Heart left ventricle (tissue), 16 donors: ENCODE data around the gene CRYBG1. TPM values are rescaled to one million over a fixed set of nuclear protein-coding genes. Genes with fewer than 3 reads are reported as not detected.

ENCODE experiments used
- ATAC-seq, 4 donors: fragments of 200-7000 bp; cut with Tn5 transposase; one replicate each; pipeline ENCODE4 v1.9.1; 2020 to 2022; ENCODE audit warnings: moderate library complexity in 4 of 4, mild to moderate bottlenecking in 3 of 4, moderate number of reproducible peaks in 1 of 4
- DNase-seq, 5 donors: peaks; one replicate each; pipeline ENCODE4 v3.0.0-alpha.2; 2020
- H3K27ac ChIP-seq, 12 donors: fragments of 200-600 bp; sonication (generic) in 4 of 12; one replicate each; pipeline versions ENCODE4 v1.5.0 to v1.8.0; 2016 to 2022; ENCODE audit warnings: mild to moderate bottlenecking in 2 of 12
- H3K27me3 ChIP-seq, 9 donors: fragments of 200-600 bp; sonication (generic) in 2 of 9; one replicate each; pipeline versions ENCODE4 v1.5.1 to v1.8.0; 2016 to 2022; ENCODE audit warnings: mild to moderate bottlenecking in 3 of 9
- H3K36me3 ChIP-seq, 9 donors: fragments of 200-600 bp; sonication (generic) in 2 of 9; one replicate each; pipeline versions ENCODE4 v1.5.0 to v1.8.0; 2018 to 2022; ENCODE audit warnings: mild to moderate bottlenecking in 2 of 9
- H3K4me1 ChIP-seq, 12 donors: fragments of 200-600 bp; sonication (generic) in 4 of 12; one replicate each; pipeline versions ENCODE4 v1.5.0 to v1.8.0; 2016 to 2022; ENCODE audit warnings: mild to moderate bottlenecking in 3 of 12
- H3K4me3 ChIP-seq, 12 donors: fragments of 200-600 bp; sonication (generic) in 4 of 12; one replicate each; pipeline versions ENCODE4 v1.5.0 to v1.8.0; 2017 to 2022; ENCODE audit warnings: mild to moderate bottlenecking in 9 of 12, moderate library complexity in 4 of 12
- H3K9me3 ChIP-seq, 12 donors: fragments of 200-600 bp; sonication (generic) in 4 of 12; one replicate each; pipeline versions ENCODE4 v1.5.0 to v1.8.0; 2016 to 2022; ENCODE audit warnings: mild to moderate bottlenecking in 1 of 12
- CTCF ChIP-seq, 12 donors: fragments of 200-600 bp; sonication (generic) in 4 of 12; IDR thresholded peaks; one replicate each; pipeline versions ENCODE4 v1.5.0 to v1.8.0; 2018 to 2022; ENCODE audit warnings: antibody characterized with exemption in 12 of 12, mild to moderate bottlenecking in 5 of 12
- POLR2A ChIP-seq, 2 donors: fragments of 450-650 bp; IDR thresholded peaks; one replicate each; pipeline ENCODE4 v1.6.1; 2017; ENCODE audit warnings: antibody characterized with exemption in 2 of 2, mild to moderate bottlenecking in 2 of 2, moderate library complexity in 2 of 2
- whole genome bisulfite sequencing, 4 donors: extraction: QIAGEN DNeasy Blood & Tissue Kit in 2 of 4; methylation state at CpG; one replicate each; pipeline versions ENCODE4 v1.1.5 to v1.1.7; 2013 to 2018; 5-methylcytosine and 5-hydroxymethylcytosine counted together
- intact Hi-C, 10 donors: fragments of 100-400 bp; cut with DNase I; formaldehyde crosslinking; loops; one replicate each; pipeline versions ENCODE4 v1.11.1 to v1.14.2; 2022
- polyA plus RNA-seq, 2 donors: library from polyadenylated mRNA; stranded (reverse); fragments of 200-250 nt; gene quantifications; one replicate each; pipeline ENCODE4 v1.2.3, GENCODE V29; 2013
- total RNA-seq, 9 donors: library from RNA; depleted of rRNA in 2 of 9; stranded (reverse); fragments of >200 nt in 2 of 9; fragmentation: NEBNext Ultra II Directional in 3 of 9; extraction: Animal tissue kit (Norgen Biotek cat#: 25700) in 3 of 9; gene quantifications; one replicate each; pipeline versions ENCODE4 v1.1.0 to v1.2.4, GENCODE V29; 2016 to 2023
- donor health status: ischemic (EF 13 %, LVEDD 7.1; RV severe dilation, severe dysfunction).
- donor health status: healthy with polysubstance abuse.
- donor health status: DM: no; HTN: yes; CAD: no.
- donor health status: DM: no; HTN: no; CAD: no.
- donor health status: ischemic (EF 25% LVEDD 6.9; RV normal size, moderate dysfunction).
- donor health status: ischemic (EF 25% LVEDD 5.7; RV mildly dilated, moderate dysfunction).
- donor health status: healthy.
- donor health status: DM: yes; HTN: yes; CAD: no.
- donor health status: ischemic (EF 35%, LVEDD 5.7; RV mildly dilated, moderate dysfunction).
- donor health status: nonischemic (EF 11% LVEDD 7.7; RV severe dilation, severe dysfunction).
- donor health status: DM: yes; HTN: yes; CAD: no.
- donor health status: PGD.
- donor health status: ischemic (EF 29% LVEDD 5.4; RV normal size, mild dysfunction).
- donor health status: nonischemic (EF 23%, LVEDD 6.1; RV moderate dilation, normal function).

CRYBG1 gene
- total and polyA plus RNA-seq, 11 donors: 0.42 to 17.7 (median 1.5) TPM

GRCh38 chr6:106379951-106380350, 19.4 kb downstream of the CRYBG1 start:
- WGBS, 4 donors: 42 to 95% (median 88%) methylated on average over 1 of the region's 1 CpG
- no peak for ATAC-seq

GRCh38 chr6:106380407-106380806, 19.9 kb downstream of the CRYBG1 start:
- DNase-seq (no peak), ATAC-seq (no peak)
- 40 to 85% (median 63%) methylated on average over 1 of the region's 1 CpG for WGBS, 4 donors
- H3K27ac ChIP-seq: no peak overlapping the region
- intact Hi-C loops: no loop called here
- no peaks in the 10 kb centered on the region for H3K9me3 ChIP-seq
- peaks cover 0 to 5% (median 0%) of the 10 kb centered on the region in 9 donors for H3K27me3 ChIP-seq
- no peaks in the 10 kb centered on the region for H3K36me3 ChIP-seq
- TF ChIP-seq POLR2A (IDR thresholded peaks at IDR 0.05) (no peak), CTCF (IDR thresholded peaks at IDR 0.05) (no peak)
- no peak overlapping the region for H3K4me3 ChIP-seq
- no peaks in the 10 kb centered on the region for H3K4me1 ChIP-seq

More at GRCh38 chr6:106379951-106380350, 19.4 kb downstream of the CRYBG1 start:
- H3K4me3 ChIP-seq: no peak overlapping the region
- peaks cover 0 to 5% (median 0%) of the 10 kb centered on the region in 9 donors for H3K27me3 ChIP-seq
- H3K36me3 ChIP-seq: no peaks in the 10 kb centered on the region
- H3K4me1 ChIP-seq: no peaks in the 10 kb centered on the region
- no peak for DNase-seq
- intact Hi-C loops: no loop called here
- H3K27ac ChIP-seq: no peak overlapping the region
- TF ChIP-seq CTCF (IDR thresholded peaks at IDR 0.05) (no peak), POLR2A (IDR thresholded peaks at IDR 0.05) (no peak)
- no peaks in the 10 kb centered on the region for H3K9me3 ChIP-seq

- Histone ChIP-seq H3K27me3 (peaks cover 0 to 5% (median 0%) of the 10 kb centered on the region in 9 donors), H3K9me3 (no peaks in the 10 kb centered on the region), H3K36me3 (no peaks in the 10 kb centered on the region), H3K4me3 (no peak overlapping the region), H3K4me1 (no peaks in the 10 kb centered on the region), H3K27ac (no peak overlapping the region)
- no peak for TF ChIP-seq CTCF (IDR thresholded peaks at IDR 0.05)
- no peak for TF ChIP-seq POLR2A (IDR thresholded peaks at IDR 0.05)
- 78 to 85% (median 82%) methylated on average over 1 of the region's 1 CpG for WGBS, 4 donors
- intact Hi-C loops: no loop called here
- DNase-seq: no peak
- no peak for ATAC-seq
Observed at GRCh38 chr6:106381223-106381622, 20.7 kb downstream of the CRYBG1 start.

- Histone ChIP-seq H3K4me3 (no peak overlapping the region), H3K36me3 (no peaks in the 10 kb centered on the region), H3K4me1 (no peaks in the 10 kb centered on the region), H3K27me3 (peaks cover 0 to 5% (median 0%) of the 10 kb centered on the region in 9 donors), H3K9me3 (no peaks in the 10 kb centered on the region), H3K27ac (no peak overlapping the region)
- TF ChIP-seq POLR2A (IDR thresholded peaks at IDR 0.05) (no peak), CTCF (IDR thresholded peaks at IDR 0.05) (no peak)
- DNase-seq (no peak), ATAC-seq (peak in 2 of 4 donors; percentile 29 to 34)
- intact Hi-C loops: no loop called here
- 0 to 26% (median 18%) methylated on average over 1 of the region's 1 CpG for WGBS, 4 donors
Observed at GRCh38 chr6:106381881-106382280, 21.4 kb downstream of the CRYBG1 start.
